Neural progenitor cell (in vitro differentiated cells): ENCODE results near the gene KDM2B.

Source experiments
- EZH2 ChIP-seq: fragments of 200-600 bp; sonication (generic); IDR thresholded peaks from 2 replicates; pipeline ENCODE4 v1.6.1; 2017; ENCODE audit warnings: antibody characterized with exemption, mild to moderate bottlenecking, moderate library complexity
- EZH2phosphoT487 ChIP-seq: fragments of 200-600 bp; sonication (generic); IDR thresholded peaks from 2 replicates; pipeline ENCODE4 v1.6.1; 2017; ENCODE audit warnings: antibody characterized with exemption
- TF ChIP-seq, protein P1 (sequence below): fragments of 200-600 bp; sonication (generic); IDR thresholded peaks from 2 replicates; pipeline ENCODE4 v1.5.1; 2017; ENCODE audit warnings: antibody characterized with exemption, mild to moderate bottlenecking

DNA sequence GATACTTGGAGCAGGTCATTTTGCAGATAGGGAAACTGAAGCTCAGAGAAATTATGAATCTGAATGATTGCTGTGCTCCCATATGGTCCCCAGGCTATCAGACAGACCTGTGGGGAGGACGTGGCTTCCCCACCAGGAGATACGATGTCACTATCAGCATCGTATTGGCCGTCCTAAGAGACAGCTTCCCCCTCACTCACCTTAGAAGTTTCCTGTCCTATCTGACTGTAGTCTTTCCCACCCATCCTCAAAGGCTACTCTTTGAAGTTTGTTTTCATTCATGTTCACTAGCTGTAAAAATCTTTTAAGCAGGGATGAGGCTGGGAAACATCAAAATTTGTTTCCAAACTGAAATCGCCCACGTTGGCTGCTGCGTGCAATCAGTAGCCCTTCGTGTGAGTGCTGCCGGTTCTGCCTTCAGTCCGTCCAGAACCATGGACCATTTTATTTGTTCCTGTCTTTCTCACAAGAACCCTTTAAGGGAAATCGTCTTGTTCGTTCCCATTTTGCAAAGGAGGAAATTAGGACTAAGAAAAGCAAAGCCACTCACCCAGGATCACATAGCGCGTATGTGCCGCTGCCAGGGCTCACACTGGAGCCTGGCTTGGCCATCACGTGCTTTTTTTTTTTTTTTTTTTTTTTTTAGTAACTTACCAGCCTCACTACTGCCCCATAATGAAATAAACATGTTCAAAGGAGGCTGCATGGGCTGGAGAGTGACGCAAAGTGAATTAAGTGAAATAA, 1.0 kb upstream of the KDM2B start:
- TF ChIP-seq, protein P1, sequence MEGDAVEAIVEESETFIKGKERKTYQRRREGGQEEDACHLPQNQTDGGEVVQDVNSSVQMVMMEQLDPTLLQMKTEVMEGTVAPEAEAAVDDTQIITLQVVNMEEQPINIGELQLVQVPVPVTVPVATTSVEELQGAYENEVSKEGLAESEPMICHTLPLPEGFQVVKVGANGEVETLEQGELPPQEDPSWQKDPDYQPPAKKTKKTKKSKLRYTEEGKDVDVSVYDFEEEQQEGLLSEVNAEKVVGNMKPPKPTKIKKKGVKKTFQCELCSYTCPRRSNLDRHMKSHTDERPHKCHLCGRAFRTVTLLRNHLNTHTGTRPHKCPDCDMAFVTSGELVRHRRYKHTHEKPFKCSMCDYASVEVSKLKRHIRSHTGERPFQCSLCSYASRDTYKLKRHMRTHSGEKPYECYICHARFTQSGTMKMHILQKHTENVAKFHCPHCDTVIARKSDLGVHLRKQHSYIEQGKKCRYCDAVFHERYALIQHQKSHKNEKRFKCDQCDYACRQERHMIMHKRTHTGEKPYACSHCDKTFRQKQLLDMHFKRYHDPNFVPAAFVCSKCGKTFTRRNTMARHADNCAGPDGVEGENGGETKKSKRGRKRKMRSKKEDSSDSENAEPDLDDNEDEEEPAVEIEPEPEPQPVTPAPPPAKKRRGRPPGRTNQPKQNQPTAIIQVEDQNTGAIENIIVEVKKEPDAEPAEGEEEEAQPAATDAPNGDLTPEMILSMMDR = no peak
- TF ChIP-seq EZH2 (no peak), EZH2phosphoT487 (no peak)
